Measurements from ENCODE around the gene BCKDHA.
"Not testable (repeated sequence)": the region's sequence is repeated elsewhere in the genome, so short reads cannot be mapped to it uniquely, and the experiment has no call there.

BCKDHA gene

DNA sequence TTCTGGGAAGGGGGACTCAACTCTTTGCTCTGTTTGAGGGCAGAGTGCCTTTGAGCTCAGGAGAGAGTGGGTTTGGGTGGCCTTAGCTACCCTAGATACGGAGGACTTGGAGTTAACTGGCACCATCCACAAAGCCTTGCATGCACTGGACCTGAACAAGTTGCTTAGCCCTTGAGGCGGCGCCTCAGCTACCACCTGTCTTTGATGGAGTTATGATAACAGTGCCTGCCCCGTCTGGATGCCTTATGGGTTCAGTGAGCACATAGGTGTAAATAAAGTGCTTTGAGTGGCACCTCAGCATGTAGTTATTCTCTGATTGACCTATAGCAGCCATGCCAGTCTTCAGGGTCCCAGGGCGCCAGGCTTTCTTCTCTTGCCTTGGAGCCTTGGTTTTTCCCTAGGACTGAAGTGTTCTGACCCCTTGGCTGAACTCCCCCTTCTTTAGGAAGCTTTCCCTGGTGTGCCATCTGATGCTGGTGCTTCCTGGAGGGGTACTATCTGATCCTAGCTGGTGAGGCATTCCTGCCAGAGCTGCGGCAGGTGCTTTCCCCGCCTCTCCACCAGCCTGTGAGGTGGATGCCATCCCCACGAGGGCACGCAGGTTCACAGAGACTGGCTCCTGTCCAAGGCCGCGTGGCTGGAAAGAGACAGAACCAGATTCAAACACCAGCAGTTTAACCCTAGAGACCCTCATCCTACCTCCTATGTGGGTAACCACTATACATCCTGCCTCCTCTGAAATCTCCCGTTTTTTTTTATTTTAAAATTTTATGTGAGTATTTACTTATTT, 5.8 kb downstream of the BCKDHA start:
- no peak for DNase-seq (ENCODE audit: low read depth in 2 of 2, low spot score in 1 of 2)

DNA sequence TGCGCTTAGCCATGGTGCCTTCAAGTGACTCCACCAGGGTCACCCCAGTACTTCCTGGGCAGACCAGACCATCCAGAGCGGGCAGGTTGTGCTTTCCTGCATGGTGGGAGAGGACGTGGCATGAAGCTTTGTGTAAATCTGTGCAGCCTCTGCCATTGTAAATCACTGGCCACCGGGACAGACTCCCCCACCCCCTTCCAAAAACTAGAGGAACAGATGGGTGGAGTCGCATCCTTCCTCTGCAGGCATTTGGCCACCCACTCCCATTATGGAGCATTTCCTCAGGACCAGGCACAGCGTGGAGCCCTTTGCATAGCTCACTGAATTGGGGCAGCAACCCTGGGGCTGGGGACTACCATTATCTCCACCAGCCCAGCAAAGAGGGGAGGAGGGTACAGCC, 8.2 kb downstream of the BCKDHA start:
- no peak for DNase-seq (ENCODE audit: low read depth in 2 of 2, low spot score in 1 of 2)

DNA sequence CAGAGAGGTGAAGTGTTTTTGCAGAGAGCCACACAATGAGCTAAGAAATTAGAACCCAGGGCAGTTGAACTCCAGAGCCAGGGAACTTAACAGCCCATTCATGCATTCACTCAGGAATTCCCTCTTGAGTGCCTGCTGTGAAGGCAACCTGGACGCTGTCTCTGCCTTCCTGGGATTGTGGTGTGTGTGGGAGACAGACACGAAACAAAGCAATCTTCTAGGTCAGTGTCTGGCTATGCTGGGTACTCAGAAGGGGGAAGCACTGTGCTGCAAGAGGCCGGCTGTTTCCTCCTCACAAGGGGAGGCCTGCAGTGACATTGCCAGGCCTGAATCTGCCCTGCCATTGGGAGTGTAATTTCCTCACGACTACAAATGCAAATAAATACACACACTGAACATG, 9.7 kb downstream of the BCKDHA start:
- DNase-seq (ENCODE audit: low read depth in 2 of 2, low spot score in 1 of 2): no peak

DNA sequence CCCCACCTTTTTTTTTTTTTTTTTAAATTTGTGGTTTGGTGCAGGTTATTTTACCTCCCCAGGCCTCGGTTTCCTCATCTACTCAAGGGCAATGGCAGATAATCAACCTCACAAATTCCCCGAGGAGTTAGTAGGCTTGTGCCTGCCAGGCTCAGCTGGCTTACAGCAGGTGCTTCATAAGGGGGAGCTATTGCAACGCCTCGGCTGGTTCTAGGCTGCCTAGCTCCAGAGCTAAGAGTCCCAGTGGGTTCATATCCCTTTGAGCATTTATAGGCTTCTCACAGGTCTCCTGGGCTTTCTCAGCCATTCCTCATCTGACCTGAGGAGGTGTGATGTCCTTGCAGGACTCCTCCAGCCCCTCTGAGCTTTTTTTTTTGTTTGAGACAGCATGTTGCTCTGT, 10.6 kb downstream of the BCKDHA start:
- no peak for DNase-seq (ENCODE audit: low read depth in 2 of 2, low spot score in 1 of 2)

DNA sequence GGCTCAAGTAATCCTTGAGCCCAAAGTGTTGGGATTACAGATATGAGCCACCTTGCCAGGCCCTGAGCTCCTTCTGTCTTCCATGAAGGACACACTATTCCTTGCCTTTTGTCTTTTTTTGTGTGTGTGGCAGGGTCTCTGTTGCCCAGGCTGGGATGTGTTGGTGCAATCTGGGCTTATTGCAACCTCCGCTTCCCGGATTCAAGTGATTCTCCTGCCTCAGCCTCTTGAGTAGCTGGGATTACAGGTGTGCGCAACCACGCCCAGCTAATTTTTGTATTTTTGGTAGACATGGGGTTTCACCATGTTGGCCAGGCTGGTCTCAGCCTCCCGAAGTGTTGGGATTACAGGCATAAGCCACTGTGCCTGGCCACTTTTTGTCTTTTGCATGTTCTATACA, 11.2 kb downstream of the BCKDHA start:
- DNase-seq (ENCODE audit: low read depth in 2 of 2, low spot score in 1 of 2): not testable (repeated sequence)

DNA sequence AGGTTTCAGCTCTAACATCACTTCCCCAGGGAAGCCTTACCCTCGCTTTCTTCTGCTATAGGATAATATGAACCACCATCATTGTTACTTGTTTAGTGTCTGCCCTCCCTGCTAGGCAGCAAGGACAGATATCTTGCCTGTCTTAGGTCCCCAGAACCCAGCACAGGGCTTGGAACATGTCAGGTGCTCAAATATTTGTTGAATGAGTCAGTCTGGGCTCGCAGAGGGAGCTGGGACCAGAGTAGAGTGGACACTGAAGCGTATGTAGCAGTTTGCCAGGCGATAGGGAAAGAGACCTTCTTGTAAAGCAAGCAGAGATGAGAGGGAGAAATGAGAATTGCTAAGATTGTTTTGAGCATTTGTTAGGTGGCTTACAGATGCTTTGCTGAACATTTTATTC, 11.7 kb downstream of the BCKDHA start:
- DNase-seq (ENCODE audit: low read depth in 2 of 2, low spot score in 1 of 2): no peak

DNA sequence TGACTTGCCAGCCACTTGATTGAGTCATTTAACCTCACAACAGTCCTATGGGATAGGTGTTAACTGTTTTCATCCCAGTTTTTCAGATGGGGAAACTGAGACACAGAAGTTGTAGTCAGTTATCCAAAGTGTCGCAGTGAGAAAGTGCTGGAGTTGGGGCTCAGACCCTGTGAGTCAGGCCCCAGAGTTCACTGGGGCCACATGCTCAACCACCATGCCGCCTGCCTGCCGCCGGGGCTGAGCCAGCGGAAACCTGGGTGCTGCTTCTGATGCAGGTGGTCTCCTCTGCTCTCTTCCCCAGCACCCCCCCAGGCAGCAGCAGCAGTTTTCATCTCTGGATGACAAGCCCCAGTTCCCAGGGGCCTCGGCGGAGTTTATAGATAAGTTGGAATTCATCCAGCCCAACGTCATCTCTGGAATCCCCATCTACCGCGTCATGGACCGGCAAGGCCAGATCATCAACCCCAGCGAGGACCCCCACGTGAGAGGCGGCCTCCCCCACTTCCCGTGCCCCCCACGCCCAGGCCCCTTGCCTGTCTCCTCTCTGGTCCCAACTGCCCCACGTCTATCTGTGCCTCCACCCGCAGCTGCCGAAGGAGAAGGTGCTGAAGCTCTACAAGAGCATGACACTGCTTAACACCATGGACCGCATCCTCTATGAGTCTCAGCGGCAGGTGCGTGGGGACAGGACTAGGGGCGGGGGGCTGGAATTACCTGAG, 12.9 kb downstream of the BCKDHA start:
- DNase-seq (ENCODE audit: low read depth in 2 of 2, low spot score in 1 of 2): no peak

DNA sequence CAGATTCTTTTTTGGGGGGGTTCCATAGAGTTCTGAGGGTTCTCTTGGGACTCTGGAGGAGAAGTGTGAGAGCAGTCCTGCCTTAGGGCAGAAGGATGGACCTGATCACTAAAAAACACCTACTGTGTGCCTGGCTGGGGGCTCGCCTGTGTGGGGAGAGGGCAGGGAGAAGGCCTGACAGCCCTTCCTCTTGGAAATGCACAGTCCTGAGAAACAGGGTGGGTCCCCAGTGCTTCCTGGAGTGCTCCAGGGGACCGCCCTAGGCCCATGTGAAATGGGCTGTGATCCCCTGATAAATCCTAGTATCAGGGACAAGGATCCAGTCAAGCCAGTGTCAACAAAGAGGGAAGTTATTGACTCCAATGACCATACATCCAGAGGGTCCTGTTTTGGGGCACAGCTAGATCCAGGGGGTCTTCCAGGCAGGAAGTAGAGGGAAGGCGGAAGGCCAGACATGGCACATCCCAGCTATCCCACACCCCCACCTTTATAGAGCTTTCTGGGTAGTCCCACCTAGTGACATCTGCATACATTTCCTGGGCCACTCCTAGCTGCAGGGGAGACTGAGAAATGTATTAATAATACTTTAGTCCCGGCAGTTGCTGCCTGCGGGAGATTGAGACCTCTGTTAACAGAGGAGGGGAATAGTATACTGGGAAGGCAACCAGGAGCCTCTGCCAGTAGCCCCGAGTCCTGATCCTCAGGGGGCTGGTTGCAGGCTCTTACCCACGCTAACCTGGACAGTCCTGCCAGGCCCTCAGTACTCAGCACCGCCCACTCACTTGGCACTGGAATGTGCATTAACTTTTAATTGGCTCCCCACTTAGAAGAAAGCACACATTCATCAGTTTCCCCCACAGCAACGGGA, 13.7 kb downstream of the BCKDHA start:
- DNase-seq (ENCODE audit: low read depth in 2 of 2, low spot score in 1 of 2): no peak

DNA sequence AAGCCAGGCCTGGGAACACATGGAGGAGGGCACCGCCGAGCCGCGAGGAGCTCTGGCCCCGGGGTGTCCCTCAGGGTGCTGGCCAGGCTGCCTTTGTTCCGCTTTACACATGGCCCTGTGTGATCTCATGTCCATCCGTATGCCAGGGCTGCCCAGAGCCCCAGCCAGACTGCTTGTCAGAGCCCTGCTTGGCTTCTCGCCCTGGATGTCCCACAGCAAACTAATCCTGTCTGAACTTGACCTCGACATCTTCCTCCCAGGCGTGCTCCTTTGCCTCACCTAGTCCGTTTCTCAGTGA, 14.3 kb downstream of the BCKDHA start:
- no peak for DNase-seq (ENCODE audit: low read depth in 2 of 2, low spot score in 1 of 2)

DNA sequence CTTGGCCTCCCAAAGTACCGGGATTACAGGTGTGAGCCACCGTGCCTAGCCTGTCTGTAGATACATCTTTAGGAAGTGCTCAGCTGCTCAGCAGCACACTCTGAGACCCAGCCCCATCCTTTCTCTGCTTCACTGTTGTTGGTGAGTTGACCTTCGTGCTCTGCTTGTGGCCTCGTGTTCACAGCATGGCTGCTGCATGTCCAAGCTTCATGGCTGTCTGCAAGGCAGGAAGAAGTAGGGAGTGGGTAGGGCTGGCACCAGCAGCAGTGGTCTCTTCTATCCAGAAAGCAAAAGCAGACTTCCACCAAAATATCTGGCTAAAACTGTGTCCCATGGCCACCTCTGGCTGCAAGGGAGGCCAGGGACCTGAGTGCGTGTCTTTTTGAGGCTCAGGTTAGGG, 15.3 kb downstream of the BCKDHA start:
- no peak for DNase-seq (ENCODE audit: low read depth in 2 of 2, low spot score in 1 of 2)

DNA sequence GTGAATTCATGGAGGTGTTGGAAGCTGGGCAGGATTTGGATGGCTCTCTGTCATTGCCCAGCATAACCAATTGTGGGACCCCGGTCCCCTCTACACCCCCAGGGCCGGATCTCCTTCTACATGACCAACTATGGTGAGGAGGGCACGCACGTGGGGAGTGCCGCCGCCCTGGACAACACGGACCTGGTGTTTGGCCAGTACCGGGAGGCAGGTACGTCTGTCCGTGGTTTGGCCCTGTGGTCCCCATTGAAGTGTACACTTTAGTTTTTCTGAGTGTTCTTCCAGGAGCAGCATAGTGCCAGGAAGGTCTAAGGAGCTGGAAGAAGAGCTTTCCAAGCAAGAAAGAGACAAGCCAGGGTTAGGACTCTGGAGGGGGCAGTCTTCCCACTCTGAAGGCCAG, 16.3 kb downstream of the BCKDHA start:
- no peak for DNase-seq (ENCODE audit: low read depth in 2 of 2, low spot score in 1 of 2)

DNA sequence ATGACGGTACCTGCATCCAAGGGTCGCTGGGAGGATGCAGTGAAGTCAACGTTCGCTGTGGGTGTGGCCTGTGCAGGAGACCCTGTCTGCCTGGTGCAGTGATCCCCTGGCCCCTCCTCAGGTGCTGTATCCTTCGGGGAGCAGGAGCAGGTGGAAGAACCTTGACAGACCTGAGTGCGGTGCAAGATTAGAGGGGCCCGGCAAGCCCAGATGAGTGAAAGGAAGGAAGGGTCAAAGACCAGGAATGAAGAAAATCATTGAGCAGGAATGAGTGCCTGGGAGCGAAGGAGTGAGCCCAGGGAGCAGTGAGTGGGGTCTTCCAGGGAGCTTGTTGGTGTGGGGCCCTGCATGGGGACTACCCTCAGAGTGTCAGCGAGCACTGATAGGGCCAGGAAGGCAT, 16.8 kb downstream of the BCKDHA start:
- DNase-seq (ENCODE audit: low read depth in 2 of 2, low spot score in 1 of 2): no peak

DNA sequence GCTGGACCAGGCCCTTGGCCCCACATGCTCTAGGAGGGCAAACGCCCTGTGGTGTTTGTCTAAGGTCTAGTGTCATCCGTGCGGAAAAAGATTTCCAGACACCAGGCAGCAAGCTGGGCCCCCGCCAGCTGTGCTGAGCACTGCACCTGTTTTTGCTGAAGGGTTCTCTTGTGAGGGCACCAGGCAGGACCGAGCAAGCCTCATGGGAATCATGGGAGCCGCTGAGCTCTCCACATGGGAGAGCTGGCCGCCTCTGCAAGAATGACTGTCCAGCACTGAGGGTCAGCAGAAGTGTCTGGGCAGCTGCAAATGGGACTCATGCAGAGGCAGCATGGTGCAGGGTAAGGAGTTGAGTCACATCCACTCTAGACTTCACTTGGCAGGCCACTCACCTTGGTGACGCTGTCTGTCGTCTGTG, 17.5 kb downstream of the BCKDHA start:
- no peak for DNase-seq (ENCODE audit: low read depth in 2 of 2, low spot score in 1 of 2)

DNA sequence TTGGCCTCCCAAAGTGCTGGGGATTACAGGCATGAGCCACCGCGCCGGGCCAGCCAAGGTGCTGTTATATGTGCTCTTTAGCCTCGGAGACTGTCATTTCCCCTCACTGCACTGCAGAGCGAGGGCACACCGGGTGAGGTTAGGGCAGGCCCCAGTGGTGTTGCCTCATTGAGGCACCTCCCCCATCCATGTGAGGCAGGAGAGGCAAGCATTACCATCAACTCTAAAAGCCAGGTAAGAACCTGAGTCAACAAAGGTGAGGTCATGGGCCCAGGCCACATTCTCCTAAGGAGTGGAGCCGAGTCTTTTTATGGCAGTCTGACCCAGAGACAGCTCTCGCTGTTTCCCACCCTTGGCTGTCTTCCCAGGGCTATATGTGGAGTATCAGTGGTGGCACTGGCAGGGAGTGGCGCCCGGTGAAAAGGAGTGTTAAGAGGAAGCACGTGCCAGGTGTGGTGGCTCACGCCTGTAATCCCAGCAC, 18.6 kb downstream of the BCKDHA start:
- DNase-seq (ENCODE audit: low read depth in 2 of 2, low spot score in 1 of 2): no peak

DNA sequence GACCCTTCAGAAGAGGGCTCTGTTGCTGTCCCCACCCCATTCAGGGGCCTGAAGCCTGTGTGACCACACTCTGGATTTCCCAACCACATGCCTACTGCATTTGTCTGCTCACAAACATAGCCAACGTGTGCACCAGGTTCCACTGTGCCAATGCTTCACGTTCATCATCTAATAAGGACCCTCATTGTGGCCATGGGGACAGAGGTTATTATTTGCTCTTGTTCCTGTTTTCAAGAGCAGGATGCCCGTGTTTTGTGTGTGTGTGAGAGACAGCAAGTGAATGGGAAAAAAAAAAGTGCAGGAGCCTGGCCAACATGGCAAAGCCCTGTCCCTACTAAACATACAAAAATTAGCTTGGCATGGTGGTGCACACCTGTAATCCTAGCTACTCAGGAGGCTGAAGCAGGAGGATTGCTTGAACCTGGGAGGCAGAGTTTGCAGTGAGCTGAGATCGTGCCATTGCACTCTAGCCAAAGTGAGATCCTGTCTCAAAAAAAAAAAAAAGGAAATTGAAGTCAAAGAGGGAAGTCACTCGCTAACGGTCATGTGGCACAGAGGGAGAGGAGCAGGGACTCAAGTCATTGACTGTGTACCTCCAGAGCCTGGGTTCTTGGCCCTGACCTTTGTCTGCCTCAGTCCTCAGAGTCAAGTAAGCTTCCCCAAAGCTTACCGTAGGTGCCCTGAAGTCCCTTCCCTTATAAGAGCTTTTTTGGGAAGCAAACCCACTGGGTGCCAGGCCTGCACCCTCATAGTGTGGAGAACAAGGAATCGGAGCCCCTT, 22.7 kb downstream of the BCKDHA start:
- DNase-seq (ENCODE audit: low read depth in 2 of 2, low spot score in 1 of 2): no peak

DNA sequence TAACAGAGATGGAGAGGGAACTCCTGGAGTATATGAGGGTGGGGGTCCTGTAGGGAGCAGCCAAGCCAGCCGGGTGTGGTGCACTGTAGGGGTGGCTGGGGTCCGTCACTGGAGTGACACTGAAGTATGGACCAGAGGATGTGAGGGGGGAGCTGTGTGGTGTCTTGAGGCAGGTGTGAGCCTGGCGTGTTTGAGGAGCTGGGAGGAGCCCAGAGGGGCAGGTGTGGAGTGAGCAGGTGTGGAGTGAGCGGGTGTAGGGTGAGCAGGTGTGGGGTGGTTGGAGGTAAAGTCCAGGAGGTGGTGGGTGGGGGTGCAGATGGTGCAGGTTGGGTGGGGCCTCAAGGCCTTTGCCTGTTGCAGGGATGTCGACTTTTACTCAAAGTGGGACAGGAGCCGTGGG, 23.7 kb downstream of the BCKDHA start:
- DNase-seq (ENCODE audit: low read depth in 2 of 2, low spot score in 1 of 2): no peak

DNA sequence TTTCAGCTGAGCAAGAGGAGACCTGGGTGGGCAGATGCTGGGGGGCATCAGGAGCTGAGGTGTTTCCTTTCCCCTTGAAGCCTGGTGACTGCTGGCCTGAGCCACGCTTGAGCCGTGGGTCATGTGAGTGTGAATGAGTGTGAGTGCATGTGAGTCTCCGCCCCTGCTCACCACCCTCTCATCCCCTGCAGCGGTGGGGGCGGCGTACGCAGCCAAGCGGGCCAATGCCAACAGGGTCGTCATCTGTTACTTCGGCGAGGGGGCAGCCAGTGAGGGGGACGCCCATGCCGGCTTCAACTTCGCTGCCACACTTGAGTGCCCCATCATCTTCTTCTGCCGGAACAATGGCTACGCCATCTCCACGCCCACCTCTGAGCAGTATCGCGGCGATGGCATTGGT, 24.4 kb downstream of the BCKDHA start:
- no peak for DNase-seq (ENCODE audit: low read depth in 2 of 2, low spot score in 1 of 2)

DNA sequence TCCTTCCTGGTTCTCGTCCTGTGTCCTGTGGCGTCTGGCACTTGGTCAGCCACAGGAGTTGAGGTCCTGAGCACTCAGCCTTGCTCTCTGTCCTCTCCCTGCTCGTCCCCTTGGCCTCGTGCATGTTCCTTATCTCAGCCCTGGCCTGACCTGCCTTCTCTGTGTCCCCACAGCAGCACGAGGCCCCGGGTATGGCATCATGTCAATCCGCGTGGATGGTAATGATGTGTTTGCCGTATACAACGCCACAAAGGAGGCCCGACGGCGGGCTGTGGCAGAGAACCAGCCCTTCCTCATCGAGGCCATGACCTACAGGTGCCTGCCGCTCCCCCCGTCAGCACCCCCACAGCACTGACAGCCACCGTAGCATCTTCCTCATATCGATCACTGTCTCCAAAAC, 24.8 kb downstream of the BCKDHA start:
- no peak for DNase-seq (ENCODE audit: low read depth in 2 of 2, low spot score in 1 of 2)

DNA sequence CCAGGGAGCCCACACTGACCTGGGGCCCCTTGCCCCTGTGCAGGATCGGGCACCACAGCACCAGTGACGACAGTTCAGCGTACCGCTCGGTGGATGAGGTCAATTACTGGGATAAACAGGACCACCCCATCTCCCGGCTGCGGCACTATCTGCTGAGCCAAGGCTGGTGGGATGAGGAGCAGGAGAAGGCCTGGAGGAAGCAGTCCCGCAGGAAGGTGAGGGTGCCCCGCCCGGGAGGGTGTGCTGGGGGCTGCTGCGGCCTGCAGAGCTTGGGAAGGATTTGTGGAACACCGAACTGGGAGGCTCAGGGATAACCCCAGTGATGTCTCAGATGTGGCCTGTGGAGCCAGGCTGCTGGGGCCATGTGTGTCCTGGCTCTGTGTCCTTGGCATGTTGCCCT, 25.3 kb downstream of the BCKDHA start:
- DNase-seq (ENCODE audit: low read depth in 2 of 2, low spot score in 1 of 2): no peak

DNA sequence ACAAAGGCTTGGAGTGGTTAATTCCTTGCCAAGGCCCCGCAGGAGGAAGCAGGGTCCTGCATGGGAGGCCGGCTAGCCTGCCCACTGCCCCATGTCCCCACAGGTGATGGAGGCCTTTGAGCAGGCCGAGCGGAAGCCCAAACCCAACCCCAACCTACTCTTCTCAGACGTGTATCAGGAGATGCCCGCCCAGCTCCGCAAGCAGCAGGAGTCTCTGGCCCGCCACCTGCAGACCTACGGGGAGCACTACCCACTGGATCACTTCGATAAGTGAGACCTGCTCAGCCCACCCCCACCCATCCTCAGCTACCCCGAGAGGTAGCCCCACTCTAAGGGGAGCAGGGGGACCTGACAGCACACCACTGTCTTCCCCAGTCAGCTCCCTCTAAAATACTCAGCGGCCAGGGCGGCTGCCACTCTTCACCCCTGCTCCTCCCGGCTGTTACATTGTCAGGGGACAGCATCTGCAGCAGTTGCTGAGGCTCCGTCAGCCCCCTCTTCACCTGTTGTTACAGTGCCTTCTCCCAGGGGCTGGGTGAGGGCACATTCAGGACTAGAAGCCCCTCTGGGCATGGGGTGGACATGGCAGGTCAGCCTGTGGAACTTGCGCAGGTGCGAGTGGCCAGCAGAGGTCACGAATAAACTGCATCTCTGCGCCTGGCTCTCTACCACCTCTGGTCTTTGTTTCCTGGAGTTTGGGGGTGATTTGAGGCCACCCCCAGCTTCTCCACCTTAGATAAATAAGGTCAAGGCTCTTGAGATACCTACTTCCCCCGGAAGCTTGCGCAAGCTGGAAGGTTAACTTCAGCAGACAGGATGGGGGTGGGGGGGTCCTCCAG, 26.9 kb downstream of the BCKDHA start:
- DNase-seq (ENCODE audit: low read depth in 2 of 2, low spot score in 1 of 2): no peak

All from stimulated activated CD8-positive, alpha-beta memory T cell treated with anti-CD3 and anti-CD28 coated beads, Interleukin-4, amount 100 ng/mL, for 1 hour (primary cell).